ENCODE results near the gene RPL22L1.

GRCh38 chr3:170865209-170866094, 4.5 kb downstream of the RPL22L1 start:
- TF ChIP-seq CTCF (IDR thresholded peaks at IDR 0.05) (no peak), POLR2A (IDR thresholded peaks at IDR 0.05) (no peak), EP300 (IDR thresholded peaks at IDR 0.05) (no peak)
